ENCODE measurements around the gene CUX1.

Gene CUX1

DNA sequence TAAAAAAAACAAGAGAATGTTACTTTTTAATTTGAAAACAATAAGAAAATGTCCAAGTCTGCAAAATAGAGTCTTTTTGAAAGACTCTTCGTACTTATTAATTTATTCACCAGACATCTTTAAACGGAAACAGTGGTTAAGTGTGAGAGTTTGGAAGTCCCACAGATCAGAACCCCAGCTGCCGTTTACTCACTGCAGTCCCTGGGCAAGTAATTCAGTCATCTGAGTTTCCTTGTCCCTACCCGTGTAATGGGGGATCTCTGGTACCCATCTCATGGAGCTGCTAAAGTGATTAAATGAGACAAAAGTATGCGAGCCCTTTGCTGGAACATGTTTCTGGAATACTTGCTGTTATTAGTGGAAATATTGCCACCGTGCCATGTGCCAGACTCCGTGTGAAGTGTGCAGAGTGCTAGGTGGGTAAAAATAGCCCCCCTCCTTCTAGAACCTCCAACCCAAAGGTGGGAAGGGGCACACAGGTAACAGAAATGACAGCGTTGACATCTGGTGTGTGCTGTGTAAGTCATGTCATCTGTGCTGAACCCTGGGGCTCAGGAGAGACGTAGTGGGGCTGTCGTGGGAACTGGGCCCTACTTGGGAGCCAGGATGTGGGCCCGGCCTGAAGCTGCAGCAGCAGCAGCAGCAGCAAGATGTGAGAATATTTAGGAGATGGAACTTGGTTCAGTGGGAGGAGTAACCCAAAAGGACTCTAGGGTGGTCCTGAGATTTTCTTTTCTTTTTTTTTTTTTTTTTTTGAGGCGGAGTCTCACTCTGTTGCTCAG is 140.5 kb downstream of the CUX1 start:
- DNase-seq (ENCODE audit: low read depth) = no peak
- TF ChIP-seq, protein P1, sequence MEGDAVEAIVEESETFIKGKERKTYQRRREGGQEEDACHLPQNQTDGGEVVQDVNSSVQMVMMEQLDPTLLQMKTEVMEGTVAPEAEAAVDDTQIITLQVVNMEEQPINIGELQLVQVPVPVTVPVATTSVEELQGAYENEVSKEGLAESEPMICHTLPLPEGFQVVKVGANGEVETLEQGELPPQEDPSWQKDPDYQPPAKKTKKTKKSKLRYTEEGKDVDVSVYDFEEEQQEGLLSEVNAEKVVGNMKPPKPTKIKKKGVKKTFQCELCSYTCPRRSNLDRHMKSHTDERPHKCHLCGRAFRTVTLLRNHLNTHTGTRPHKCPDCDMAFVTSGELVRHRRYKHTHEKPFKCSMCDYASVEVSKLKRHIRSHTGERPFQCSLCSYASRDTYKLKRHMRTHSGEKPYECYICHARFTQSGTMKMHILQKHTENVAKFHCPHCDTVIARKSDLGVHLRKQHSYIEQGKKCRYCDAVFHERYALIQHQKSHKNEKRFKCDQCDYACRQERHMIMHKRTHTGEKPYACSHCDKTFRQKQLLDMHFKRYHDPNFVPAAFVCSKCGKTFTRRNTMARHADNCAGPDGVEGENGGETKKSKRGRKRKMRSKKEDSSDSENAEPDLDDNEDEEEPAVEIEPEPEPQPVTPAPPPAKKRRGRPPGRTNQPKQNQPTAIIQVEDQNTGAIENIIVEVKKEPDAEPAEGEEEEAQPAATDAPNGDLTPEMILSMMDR (IDR thresholded peaks at IDR 0.05; ENCODE audit: insufficient read depth, low read depth, low read length, missing control alignments) = no peak
- H3K4me3 ChIP-seq (ENCODE audit: low read length) = no peak overlapping the region

DNA sequence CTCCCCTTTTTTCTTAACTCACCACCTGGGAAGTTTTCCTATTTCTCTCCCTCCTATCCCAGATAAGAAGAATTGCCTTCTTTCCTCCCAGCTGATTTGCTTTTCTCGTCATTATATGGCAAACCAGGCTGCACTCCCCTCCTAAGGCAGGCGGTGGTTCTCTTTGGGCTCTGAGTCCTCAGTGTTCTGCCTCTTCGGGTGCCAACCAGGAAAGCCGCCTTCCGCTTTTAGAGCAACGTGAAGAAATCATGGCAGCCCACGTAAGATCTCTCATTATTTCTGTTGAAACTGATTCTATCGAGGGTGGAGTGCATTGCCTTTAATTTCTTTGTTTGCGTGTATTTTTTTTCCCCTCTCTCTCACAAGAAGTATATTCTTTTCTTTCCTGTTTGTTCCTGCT is 141.9 kb downstream of the CUX1 start:
- DNase-seq (ENCODE audit: low read depth) = no peak
- TF ChIP-seq, protein P1 (IDR thresholded peaks at IDR 0.05; ENCODE audit: insufficient read depth, low read depth, low read length, missing control alignments) = no peak
- H3K4me3 ChIP-seq (ENCODE audit: low read length) = no peak overlapping the region

- no peak for DNase-seq (ENCODE audit: low read depth)
- no peak overlapping the region for H3K4me3 ChIP-seq (ENCODE audit: low read length)
- TF ChIP-seq, protein P1 (IDR thresholded peaks at IDR 0.05; ENCODE audit: insufficient read depth, low read depth, low read length, missing control alignments) = no peak
These were observed 142.4 kb downstream of the CUX1 start for GRCh38 chr7:101959829-101960228.

DNA sequence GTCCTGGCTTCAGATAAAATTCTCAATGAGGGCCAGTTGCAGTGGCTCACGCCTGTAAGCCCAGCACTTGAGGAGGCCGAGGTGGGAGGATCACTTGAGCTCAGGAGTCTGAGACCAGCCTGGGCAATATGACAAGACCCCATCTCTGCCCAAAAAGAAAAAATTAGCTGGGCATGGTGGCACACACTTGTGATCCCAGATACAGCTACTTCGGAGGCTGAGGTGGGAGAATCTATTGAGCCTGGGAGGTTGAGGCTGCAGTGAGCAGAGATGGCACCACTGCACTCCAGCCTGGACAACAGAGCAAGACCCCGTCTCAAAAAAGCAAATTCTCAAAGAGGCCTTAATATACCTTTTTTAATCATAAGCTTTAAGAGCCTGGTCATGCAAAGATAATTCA is 142.9 kb downstream of the CUX1 start:
- DNase-seq (ENCODE audit: low read depth) = no peak
- no peak overlapping the region for H3K4me3 ChIP-seq (ENCODE audit: low read length)
- TF ChIP-seq, protein P1 (IDR thresholded peaks at IDR 0.05; ENCODE audit: insufficient read depth, low read depth, low read length, missing control alignments) = no peak

DNA sequence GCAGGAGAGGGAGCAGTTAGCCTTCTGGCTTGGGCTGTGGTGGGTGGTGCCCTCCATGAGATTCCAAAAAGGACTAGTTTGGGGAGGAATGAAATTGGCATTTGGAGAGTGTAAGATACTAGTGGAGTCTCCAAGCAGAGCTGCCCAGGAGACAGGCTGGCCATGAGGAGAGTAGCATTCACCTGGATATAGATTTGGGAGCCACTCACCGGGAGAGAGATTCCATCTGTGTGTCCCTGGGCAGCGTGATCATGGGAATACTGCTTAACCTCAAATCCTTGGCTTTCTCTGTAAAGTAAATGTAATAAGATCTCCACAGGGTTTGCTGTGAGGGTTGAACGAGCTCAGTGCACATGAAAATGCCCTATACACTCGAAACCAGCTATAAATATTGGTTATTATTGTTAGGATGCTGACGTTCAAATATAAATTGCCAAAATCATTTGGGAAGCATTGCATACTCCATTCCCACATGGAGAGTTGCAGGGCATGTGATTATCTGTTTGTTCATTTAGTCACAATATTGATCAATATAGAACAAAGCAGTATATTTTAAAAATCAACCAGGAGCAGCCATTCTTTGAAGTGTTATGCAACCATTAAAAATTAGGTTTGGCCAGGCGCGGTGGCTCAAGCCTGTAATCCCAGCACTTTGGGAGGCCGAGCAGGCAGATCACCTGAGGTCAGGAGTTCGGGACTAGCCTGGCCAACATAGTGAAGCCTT is 143.7 kb downstream of the CUX1 start:
- H3K4me3 ChIP-seq (ENCODE audit: low read length) = no peak overlapping the region
- TF ChIP-seq, protein P1 (IDR thresholded peaks at IDR 0.05; ENCODE audit: insufficient read depth, low read depth, low read length, missing control alignments) = no peak
- DNase-seq (ENCODE audit: low read depth) = no peak

DNA sequence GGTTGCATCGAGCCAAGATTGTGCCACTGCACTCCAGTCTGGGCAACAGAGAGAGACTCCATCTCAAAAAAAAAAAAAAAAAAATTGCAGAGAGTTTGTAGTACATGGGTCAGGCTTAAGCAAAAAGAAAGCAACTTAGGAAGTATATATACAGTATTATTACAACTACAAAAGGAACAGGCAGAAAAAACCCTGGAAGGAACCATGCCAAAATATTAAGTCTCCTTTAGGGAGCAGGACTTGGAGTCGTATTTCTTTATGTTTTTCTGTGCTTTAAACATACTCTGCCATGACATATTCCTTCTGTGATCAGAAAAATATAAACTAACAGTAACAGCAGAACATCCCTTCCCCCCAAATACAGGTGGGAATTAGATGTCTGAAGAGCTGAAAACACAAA is 144.4 kb downstream of the CUX1 start:
- H3K4me3 ChIP-seq (ENCODE audit: low read length) = no peak overlapping the region
- TF ChIP-seq, protein P1 (IDR thresholded peaks at IDR 0.05; ENCODE audit: insufficient read depth, low read depth, low read length, missing control alignments) = no peak
- no peak for DNase-seq (ENCODE audit: low read depth)

Data from epithelial cell of esophagus (primary cell).